Measurements from ENCODE around the gene HPCAL1.

DNA sequence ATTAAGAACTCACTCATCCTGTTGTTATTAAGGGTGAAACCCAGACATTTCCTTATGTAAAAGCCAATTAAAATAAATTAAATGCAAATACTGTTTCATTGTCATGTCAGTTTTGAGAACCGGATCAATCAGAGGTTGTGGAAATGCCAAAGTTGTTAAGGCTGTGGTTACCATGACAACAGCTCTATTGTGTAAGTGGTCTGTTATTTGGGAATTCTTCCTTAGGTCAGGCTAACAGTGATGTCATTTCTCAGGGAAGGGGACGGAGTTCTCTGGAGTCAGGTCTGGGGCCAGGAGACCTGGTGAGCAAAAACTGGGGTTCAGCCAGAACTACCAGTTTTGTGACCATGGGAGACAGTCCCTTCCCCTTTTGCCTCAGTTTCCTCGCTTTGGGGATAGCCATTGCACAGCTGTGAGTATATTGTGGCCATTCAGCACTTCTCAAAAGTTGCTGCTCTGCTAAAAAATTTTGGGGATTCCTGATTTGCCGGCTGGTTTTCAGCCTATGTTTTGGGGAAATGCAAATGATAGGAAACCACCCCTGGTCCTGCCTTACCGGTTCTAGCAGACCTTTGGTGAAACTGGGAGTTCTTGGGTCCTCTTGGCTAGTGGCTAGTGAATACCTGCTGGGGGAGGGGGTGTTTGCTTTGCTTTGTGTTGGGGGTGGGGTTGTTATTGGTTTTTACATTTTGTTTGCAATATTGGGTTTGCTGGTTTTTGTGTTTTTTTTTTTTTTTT, 21.6 kb downstream of the HPCAL1 start:
- TF ChIP-seq NR2C2 (IDR thresholded peaks at IDR 0.05; ENCODE audit: borderline replicate concordance, control insufficient read depth, insufficient read length, low read depth) (no peak), POLR2AphosphoS5 (IDR thresholded peaks at IDR 0.05; ENCODE audit: low read length) (no peak), POU2F2 (IDR thresholded peaks at IDR 0.05; ENCODE audit: borderline replicate concordance, low read depth, low read length) (no peak), MEF2A (IDR thresholded peaks at IDR 0.05; ENCODE audit: insufficient read depth, low read depth, low read length) (no peak), SP1 (IDR thresholded peaks at IDR 0.05; ENCODE audit: low read depth, low read length) (no peak), SUZ12 (IDR thresholded peaks at IDR 0.05; ENCODE audit: unreplicated experiment) (no peak), POLR2A (IDR thresholded peaks at IDR 0.05; ENCODE audit: low read depth, low read length) (no peak)
- TF ChIP-seq, protein P1, sequence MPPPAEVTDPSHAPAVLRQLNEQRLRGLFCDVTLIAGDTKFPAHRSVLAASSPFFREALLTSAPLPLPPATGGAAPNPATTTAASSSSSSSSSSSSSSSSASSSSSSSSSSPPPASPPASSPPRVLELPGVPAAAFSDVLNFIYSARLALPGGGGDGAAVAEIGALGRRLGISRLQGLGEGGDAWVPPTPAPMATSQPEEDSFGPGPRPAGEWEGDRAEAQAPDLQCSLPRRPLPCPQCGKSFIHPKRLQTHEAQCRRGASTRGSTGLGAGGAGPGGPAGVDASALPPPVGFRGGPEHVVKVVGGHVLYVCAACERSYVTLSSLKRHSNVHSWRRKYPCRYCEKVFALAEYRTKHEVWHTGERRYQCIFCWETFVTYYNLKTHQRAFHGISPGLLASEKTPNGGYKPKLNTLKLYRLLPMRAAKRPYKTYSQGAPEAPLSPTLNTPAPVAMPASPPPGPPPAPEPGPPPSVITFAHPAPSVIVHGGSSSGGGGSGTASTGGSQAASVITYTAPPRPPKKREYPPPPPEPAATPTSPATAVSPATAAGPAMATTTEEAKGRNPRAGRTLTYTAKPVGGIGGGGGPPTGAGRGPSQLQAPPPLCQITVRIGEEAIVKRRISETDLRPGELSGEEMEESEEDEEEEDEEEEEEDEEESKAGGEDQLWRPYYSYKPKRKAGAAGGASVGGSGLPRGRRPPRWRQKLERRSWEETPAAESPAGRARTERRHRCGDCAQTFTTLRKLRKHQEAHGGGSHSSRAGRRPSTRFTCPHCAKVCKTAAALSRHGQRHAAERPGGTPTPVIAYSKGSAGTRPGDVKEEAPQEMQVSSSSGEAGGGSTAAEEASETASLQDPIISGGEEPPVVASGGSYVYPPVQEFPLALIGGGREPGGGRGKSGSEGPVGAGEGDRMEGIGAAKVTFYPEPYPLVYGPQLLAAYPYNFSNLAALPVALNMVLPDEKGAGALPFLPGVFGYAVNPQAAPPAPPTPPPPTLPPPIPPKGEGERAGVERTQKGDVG (CRISPR knock-in tag; IDR thresholded peaks at IDR 0.05): no peak
- TF ChIP-seq, protein P2, sequence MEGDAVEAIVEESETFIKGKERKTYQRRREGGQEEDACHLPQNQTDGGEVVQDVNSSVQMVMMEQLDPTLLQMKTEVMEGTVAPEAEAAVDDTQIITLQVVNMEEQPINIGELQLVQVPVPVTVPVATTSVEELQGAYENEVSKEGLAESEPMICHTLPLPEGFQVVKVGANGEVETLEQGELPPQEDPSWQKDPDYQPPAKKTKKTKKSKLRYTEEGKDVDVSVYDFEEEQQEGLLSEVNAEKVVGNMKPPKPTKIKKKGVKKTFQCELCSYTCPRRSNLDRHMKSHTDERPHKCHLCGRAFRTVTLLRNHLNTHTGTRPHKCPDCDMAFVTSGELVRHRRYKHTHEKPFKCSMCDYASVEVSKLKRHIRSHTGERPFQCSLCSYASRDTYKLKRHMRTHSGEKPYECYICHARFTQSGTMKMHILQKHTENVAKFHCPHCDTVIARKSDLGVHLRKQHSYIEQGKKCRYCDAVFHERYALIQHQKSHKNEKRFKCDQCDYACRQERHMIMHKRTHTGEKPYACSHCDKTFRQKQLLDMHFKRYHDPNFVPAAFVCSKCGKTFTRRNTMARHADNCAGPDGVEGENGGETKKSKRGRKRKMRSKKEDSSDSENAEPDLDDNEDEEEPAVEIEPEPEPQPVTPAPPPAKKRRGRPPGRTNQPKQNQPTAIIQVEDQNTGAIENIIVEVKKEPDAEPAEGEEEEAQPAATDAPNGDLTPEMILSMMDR (IDR thresholded peaks at IDR 0.05 in 2 of 3, conservative IDR thresholded peaks at IDR 0.05 in 1 of 3; ENCODE audit: control insufficient read depth in 2 of 3, extremely low read depth in 1 of 3, insufficient read depth in 1 of 3, low read depth in 3 of 3, low read length in 3 of 3): no peak
- TF ChIP-seq, protein P3, sequence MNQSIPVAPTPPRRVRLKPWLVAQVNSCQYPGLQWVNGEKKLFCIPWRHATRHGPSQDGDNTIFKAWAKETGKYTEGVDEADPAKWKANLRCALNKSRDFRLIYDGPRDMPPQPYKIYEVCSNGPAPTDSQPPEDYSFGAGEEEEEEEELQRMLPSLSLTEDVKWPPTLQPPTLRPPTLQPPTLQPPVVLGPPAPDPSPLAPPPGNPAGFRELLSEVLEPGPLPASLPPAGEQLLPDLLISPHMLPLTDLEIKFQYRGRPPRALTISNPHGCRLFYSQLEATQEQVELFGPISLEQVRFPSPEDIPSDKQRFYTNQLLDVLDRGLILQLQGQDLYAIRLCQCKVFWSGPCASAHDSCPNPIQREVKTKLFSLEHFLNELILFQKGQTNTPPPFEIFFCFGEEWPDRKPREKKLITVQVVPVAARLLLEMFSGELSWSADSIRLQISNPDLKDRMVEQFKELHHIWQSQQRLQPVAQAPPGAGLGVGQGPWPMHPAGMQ (IDR thresholded peaks at IDR 0.05; ENCODE audit: borderline replicate concordance): no peak
- TF ChIP-seq, protein P4, sequence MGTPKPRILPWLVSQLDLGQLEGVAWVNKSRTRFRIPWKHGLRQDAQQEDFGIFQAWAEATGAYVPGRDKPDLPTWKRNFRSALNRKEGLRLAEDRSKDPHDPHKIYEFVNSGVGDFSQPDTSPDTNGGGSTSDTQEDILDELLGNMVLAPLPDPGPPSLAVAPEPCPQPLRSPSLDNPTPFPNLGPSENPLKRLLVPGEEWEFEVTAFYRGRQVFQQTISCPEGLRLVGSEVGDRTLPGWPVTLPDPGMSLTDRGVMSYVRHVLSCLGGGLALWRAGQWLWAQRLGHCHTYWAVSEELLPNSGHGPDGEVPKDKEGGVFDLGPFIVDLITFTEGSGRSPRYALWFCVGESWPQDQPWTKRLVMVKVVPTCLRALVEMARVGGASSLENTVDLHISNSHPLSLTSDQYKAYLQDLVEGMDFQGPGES (IDR thresholded peaks at IDR 0.05): no peak
- TF ChIP-seq, protein P5, sequence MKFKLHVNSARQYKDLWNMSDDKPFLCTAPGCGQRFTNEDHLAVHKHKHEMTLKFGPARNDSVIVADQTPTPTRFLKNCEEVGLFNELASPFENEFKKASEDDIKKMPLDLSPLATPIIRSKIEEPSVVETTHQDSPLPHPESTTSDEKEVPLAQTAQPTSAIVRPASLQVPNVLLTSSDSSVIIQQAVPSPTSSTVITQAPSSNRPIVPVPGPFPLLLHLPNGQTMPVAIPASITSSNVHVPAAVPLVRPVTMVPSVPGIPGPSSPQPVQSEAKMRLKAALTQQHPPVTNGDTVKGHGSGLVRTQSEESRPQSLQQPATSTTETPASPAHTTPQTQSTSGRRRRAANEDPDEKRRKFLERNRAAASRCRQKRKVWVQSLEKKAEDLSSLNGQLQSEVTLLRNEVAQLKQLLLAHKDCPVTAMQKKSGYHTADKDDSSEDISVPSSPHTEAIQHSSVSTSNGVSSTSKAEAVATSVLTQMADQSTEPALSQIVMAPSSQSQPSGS (IDR thresholded peaks at IDR 0.05; ENCODE audit: low read length): no peak
